ENCODE measurements around the gene CEACAM16.

CEACAM16 gene

DNA sequence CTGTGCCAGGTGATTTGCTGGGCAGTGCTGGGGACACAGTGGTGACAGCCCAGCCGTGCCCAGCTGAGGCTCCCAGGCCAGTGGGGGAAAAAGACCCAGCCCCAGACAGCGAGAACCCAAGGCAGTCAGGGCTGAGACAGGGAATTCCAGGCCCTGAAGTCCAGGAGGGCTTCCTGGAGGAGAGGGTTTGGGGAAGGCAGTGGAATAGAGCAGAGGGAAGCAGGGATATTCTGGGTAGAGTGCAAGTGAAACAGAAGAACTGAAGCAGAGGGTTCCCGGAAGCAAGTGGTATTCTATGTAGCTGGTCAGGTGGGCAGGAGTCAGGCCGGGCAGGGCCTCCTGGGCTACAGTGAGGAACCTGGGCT lies 1.3 kb upstream of the CEACAM16 start:
- no peak for DNase-seq (ENCODE audit: low read depth)
- TF ChIP-seq, protein P1, sequence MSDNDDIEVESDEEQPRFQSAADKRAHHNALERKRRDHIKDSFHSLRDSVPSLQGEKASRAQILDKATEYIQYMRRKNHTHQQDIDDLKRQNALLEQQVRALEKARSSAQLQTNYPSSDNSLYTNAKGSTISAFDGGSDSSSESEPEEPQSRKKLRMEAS (IDR thresholded peaks at IDR 0.05; ENCODE audit: low read depth, low read length): no peak
- no peak for TF ChIP-seq POLR2A (IDR thresholded peaks at IDR 0.05; ENCODE audit: extremely low read depth, insufficient read length)
- TF ChIP-seq MYC (IDR thresholded peaks at IDR 0.05; ENCODE audit: low read depth, low read length): no peak
- TF ChIP-seq, protein P2, sequence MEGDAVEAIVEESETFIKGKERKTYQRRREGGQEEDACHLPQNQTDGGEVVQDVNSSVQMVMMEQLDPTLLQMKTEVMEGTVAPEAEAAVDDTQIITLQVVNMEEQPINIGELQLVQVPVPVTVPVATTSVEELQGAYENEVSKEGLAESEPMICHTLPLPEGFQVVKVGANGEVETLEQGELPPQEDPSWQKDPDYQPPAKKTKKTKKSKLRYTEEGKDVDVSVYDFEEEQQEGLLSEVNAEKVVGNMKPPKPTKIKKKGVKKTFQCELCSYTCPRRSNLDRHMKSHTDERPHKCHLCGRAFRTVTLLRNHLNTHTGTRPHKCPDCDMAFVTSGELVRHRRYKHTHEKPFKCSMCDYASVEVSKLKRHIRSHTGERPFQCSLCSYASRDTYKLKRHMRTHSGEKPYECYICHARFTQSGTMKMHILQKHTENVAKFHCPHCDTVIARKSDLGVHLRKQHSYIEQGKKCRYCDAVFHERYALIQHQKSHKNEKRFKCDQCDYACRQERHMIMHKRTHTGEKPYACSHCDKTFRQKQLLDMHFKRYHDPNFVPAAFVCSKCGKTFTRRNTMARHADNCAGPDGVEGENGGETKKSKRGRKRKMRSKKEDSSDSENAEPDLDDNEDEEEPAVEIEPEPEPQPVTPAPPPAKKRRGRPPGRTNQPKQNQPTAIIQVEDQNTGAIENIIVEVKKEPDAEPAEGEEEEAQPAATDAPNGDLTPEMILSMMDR (IDR thresholded peaks at IDR 0.05; ENCODE audit: low read depth, low read length): no peak

DNA sequence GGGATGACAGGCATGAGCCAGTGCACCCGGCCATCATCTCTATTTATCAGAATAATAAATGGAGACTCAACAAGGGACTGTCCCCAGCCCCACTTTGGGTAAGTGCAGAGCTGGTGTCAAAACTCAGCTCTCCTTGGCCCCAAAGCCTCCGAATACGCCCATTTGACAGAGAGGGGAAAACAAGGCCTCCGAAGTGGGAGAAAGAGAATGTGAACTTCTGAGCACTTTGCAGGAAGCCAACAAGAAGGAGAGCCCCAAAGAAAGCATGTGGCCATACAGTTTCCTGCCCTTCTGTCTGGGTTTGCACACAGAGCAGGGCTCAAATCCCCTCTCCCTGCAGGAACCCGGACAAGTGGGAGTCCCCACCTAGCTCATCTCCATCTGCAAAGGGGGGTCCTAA lies 1.6 kb downstream of the CEACAM16 start:
- TF ChIP-seq, protein P2 (IDR thresholded peaks at IDR 0.05; ENCODE audit: low read depth, low read length): no peak
- TF ChIP-seq, protein P1 (IDR thresholded peaks at IDR 0.05; ENCODE audit: low read depth, low read length): no peak
- H3K4me3 ChIP-seq (ENCODE audit: low read depth, low read length): no peak overlapping the region
- DNase-seq (ENCODE audit: low read depth): no peak

More for the DNA sequence above, 1.3 kb upstream of the CEACAM16 start:
- no peak overlapping the region for H3K4me3 ChIP-seq (ENCODE audit: low read depth, low read length)

DNA sequence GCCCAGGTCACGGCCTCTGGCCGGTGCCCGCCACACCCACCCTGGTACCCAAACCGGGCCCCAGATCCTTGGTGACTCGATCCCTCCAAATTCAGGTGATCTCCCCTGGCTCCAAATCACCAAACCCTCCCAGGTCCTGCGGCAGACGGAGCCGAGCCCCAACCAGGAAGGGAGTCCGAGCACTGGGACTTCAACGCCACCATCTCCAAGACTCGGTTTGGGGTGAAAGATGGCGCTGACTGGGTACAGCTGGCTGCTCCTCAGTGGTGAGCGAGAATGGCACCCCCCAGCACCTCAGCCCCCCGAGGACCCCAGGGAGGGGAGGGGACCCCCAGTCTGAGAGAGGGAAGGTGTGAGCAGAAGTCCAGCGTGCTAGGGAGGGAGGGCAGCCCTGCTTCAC lies 2.3 kb downstream of the CEACAM16 start:
- no peak for TF ChIP-seq MYC (IDR thresholded peaks at IDR 0.05; ENCODE audit: low read depth, low read length)
- no peak for TF ChIP-seq POLR2A (IDR thresholded peaks at IDR 0.05; ENCODE audit: extremely low read depth, insufficient read length)
- TF ChIP-seq, protein P1 (IDR thresholded peaks at IDR 0.05; ENCODE audit: low read depth, low read length): no peak
- TF ChIP-seq, protein P2 (IDR thresholded peaks at IDR 0.05; ENCODE audit: low read depth, low read length): no peak
- no peak for DNase-seq (ENCODE audit: low read depth)
- no peak overlapping the region for H3K4me3 ChIP-seq (ENCODE audit: low read depth, low read length)

DNA sequence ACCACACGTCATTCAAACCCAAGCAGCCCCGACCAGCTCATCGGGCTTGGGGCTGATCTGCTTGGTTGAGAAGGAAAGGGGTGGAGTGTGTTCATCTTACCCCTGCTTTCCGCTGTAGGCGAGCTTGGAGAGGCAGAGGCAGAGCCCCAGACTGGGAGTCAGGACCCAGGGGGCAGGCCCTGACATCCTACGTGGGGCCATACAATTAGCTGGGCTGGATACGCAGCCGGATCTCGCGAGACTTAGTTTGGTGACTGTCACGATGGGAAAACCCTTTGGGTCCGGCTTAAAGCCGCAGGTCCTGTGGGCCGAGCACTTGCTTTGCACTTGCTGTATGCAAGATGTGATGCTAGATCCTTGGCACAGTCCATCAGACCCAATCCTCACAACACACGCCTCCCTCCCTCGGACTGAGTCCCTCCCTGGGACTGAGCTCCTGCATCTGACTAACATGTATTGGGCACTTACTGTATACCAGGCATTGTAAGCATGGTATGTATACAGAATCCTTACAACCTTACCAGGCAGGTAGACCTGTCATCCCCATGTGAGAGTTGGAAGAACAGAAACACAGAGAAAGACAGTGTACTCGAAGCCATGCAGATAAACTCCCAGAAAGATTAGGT lies 3.7 kb downstream of the CEACAM16 start:
- no peak overlapping the region for H3K4me3 ChIP-seq (ENCODE audit: low read depth, low read length)
- DNase-seq (ENCODE audit: low read depth): no peak

DNA sequence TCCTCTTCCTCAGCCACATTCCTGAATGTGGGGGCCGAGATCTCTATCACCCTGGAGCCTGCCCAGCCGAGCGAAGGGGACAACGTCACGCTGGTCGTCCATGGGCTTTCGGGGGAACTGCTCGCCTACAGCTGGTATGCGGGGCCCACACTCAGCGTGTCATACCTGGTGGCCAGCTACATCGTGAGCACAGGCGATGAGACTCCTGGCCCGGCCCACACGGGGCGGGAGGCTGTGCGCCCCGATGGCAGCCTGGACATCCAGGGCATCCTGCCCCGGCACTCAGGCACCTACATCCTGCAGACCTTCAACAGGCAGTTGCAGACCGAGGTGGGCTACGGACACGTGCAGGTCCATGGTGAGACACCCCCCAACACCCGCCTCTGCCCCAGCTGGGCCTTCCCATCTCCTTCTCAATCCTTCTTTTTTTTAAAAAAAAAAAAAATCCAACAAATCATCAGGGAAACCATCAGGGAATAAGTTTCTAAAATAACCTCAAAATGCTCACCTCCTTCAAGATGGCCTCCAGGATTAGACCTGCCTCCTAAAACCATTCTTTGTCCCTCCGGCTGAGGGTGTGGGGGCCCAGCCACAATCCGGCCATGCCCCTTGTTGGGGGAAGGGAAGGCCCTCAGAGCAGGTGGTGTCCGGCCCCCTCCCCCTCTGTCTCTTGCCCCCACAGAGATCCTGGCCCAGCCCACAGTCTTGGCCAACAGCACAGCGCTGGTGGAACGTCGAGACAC lies 4.6 kb downstream of the CEACAM16 start:
- TF ChIP-seq, protein P1 (IDR thresholded peaks at IDR 0.05; ENCODE audit: low read depth, low read length): no peak
- TF ChIP-seq POLR2A (IDR thresholded peaks at IDR 0.05; ENCODE audit: extremely low read depth, insufficient read length) (no peak), MYC (IDR thresholded peaks at IDR 0.05; ENCODE audit: low read depth, low read length) (no peak)
- TF ChIP-seq, protein P2 (IDR thresholded peaks at IDR 0.05; ENCODE audit: low read depth, low read length): no peak

More for the DNA sequence above, 3.7 kb downstream of the CEACAM16 start:
- TF ChIP-seq, protein P1 (IDR thresholded peaks at IDR 0.05; ENCODE audit: low read depth, low read length): no peak
- TF ChIP-seq POLR2A (IDR thresholded peaks at IDR 0.05; ENCODE audit: extremely low read depth, insufficient read length) (no peak), MYC (IDR thresholded peaks at IDR 0.05; ENCODE audit: low read depth, low read length) (no peak)
- TF ChIP-seq, protein P2 (IDR thresholded peaks at IDR 0.05; ENCODE audit: low read depth, low read length): no peak

More for the DNA sequence above, 4.6 kb downstream of the CEACAM16 start:
- H3K4me3 ChIP-seq (ENCODE audit: low read depth, low read length): no peak overlapping the region
- no peak for DNase-seq (ENCODE audit: low read depth)

All from NB4 (cell line).